GM18507 (cell line): ENCODE data around the gene ASIC2.
"Not testable (repeated sequence)": the region's sequence is repeated elsewhere in the genome, so short reads cannot be mapped to it uniquely, and the experiment has no call there.

Experiments
- DNase-seq: peaks from one replicate; pipeline ENCODE4 v3.0.0; 2011; ENCODE audit warnings: low read depth; ENCODE audit not compliant: insufficient read length; ENCODE audit errors: extremely low spot score
- FAIRE-seq: peaks from 2 replicates; lab custom pipeline; 2011; peaks lifted over from hg19 to GRCh38; lab: Jason Lieb, UNC

ASIC2 gene

GRCh38 chr17:32980230-32980629, 312.9 kb downstream of the ASIC2 start:
- FAIRE-seq (no peak), DNase-seq (no peak)

- DNase-seq, result no peak
- FAIRE-seq, result no peak
These were observed 316.5 kb downstream of the ASIC2 start for GRCh38 chr17:32976605-32977004.

- DNase-seq (no peak), FAIRE-seq (no peak)
These were observed 317.0 kb downstream of the ASIC2 start for GRCh38 chr17:32976131-32976530.

- DNase-seq, result no peak
- FAIRE-seq, result peak; percentile 49
These were observed 321.9 kb downstream of the ASIC2 start for GRCh38 chr17:32971171-32971570.

GRCh38 chr17:32970281-32970680, 322.8 kb downstream of the ASIC2 start:
- DNase-seq (no peak), FAIRE-seq (no peak)

- not testable (repeated sequence) for FAIRE-seq
These were observed 323.9 kb downstream of the ASIC2 start for GRCh38 chr17:32969231-32969630.

GRCh38 chr17:32964541-32964940, 328.6 kb downstream of the ASIC2 start:
- FAIRE-seq (no peak), DNase-seq (no peak)

More at GRCh38 chr17:32969231-32969630, 323.9 kb downstream of the ASIC2 start:
- not testable (repeated sequence) for DNase-seq
